SK-N-SH treated with all-trans-retinoic acid at 6 μM for 48 hours (cell line): Measurements from ENCODE around the gene ZNF683.

Experiments
- ATAC-seq: fragments of 200-7000 bp; cut with Tn5 transposase; 3 replicates; pipeline ENCODE4 v1.9.1; 2020; ENCODE audit warnings: mild to moderate bottlenecking, moderate library complexity
- BACH2 ChIP-seq: fragments of 250-450 bp; sonication (Bioruptor Pico); IDR thresholded peaks from 2 replicates; pipeline ENCODE4 v1.9.0; 2021; ENCODE audit warnings: mild to moderate bottlenecking, borderline replicate concordance
- CREB5 ChIP-seq: fragments of 250-450 bp; sonication (Bioruptor Pico); IDR thresholded peaks from 2 replicates; pipeline ENCODE4 v1.5.1; 2020; ENCODE audit warnings: low read depth, mild to moderate bottlenecking, moderate library complexity
- CSDC2 ChIP-seq: fragments of 250-450 bp; sonication (Bioruptor Pico); IDR thresholded peaks from 2 replicates; pipeline ENCODE4 v1.5.0; 2020; ENCODE audit warnings: mild to moderate bottlenecking, moderate library complexity
- CSRNP3 ChIP-seq: fragments of 250-450 bp; sonication (Bioruptor Pico); IDR thresholded peaks from 2 replicates; pipeline ENCODE4 v1.5.1; 2021; ENCODE audit warnings: mild to moderate bottlenecking, moderate library complexity
- ESRRG ChIP-seq: fragments of 250-450 bp; sonication (Bioruptor Pico); IDR thresholded peaks from 2 replicates; pipeline ENCODE4 v1.6.1; 2021; ENCODE audit warnings: mild to moderate bottlenecking
- GLIS3 ChIP-seq: fragments of 250-450 bp; sonication (Bioruptor Pico); IDR thresholded peaks from 2 replicates; pipeline ENCODE4 v1.5.0; 2020; ENCODE audit warnings: mild to moderate bottlenecking, moderate library complexity
- ISL1 ChIP-seq: fragments of 250-450 bp; sonication (Bioruptor Pico); IDR thresholded peaks from 2 replicates; pipeline ENCODE4 v2.1.2; 2022; ENCODE audit warnings: mild to moderate bottlenecking, moderate library complexity
- OSR1 ChIP-seq: fragments of 250-450 bp; sonication (Bioruptor Pico); IDR thresholded peaks from 2 replicates; pipeline ENCODE4 v1.8.0; 2022; ENCODE audit warnings: moderate library complexity, mild to moderate bottlenecking, inconsistent platforms
- PATZ1 ChIP-seq: fragments of 250-450 bp; sonication (Bioruptor Pico); IDR thresholded peaks from 2 replicates; pipeline ENCODE4 v1.8.0; 2020; ENCODE audit warnings: mild to moderate bottlenecking, moderate library complexity, borderline replicate concordance
- POU6F1 ChIP-seq: fragments of 250-450 bp; sonication (Bioruptor Pico); IDR thresholded peaks from 2 replicates; pipeline ENCODE4 v1.8.0; 2021; ENCODE audit warnings: low read depth, mild to moderate bottlenecking, moderate library complexity, borderline replicate concordance
- PPARA ChIP-seq: fragments of 250-450 bp; sonication (Bioruptor Pico); IDR thresholded peaks from 2 replicates; pipeline ENCODE4 v1.5.0; 2020; ENCODE audit warnings: mild to moderate bottlenecking, borderline replicate concordance
- RARB ChIP-seq: fragments of 250-450 bp; sonication (Bioruptor Pico); IDR thresholded peaks from 2 replicates; pipeline ENCODE4 v1.8.0; 2021; ENCODE audit warnings: mild to moderate bottlenecking, moderate library complexity
- SNAI2 ChIP-seq: fragments of 250-450 bp; sonication (Bioruptor Pico); IDR thresholded peaks from 2 replicates; pipeline ENCODE4 v1.5.0; 2020; ENCODE audit warnings: mild to moderate bottlenecking, moderate library complexity
- TCF4 ChIP-seq: fragments of 250-450 bp; sonication (Bioruptor Pico); IDR thresholded peaks from 2 replicates; pipeline ENCODE4 v1.8.0; 2021; ENCODE audit warnings: mild to moderate bottlenecking, moderate library complexity, borderline replicate concordance
- TOX ChIP-seq: fragments of 250-450 bp; sonication (Bioruptor Pico); IDR thresholded peaks from 2 replicates; pipeline ENCODE4 v1.8.0; 2021; ENCODE audit warnings: mild to moderate bottlenecking, moderate library complexity, borderline replicate concordance
- ZC3H10 ChIP-seq: fragments of 250-450 bp; sonication (Bioruptor Pico); IDR thresholded peaks from 2 replicates; pipeline ENCODE4 v1.5.1; 2021; ENCODE audit warnings: mild to moderate bottlenecking, moderate library complexity
- ZFP3 ChIP-seq: fragments of 250-450 bp; sonication (Bioruptor Pico); IDR thresholded peaks from 2 replicates; pipeline ENCODE4 v1.5.0; 2020; ENCODE audit warnings: mild to moderate bottlenecking, moderate library complexity
- ZFP30 ChIP-seq: fragments of 450-650 bp; formaldehyde crosslinking; IDR thresholded peaks from 2 replicates; pipeline ENCODE4 v1.5.0; 2022; ENCODE audit warnings: mild to moderate bottlenecking, moderate library complexity
- ZNF565 ChIP-seq: fragments of 450-650 bp; formaldehyde crosslinking; conservative IDR thresholded peaks from 2 replicates; pipeline ENCODE4 v1.5.0; 2020; ENCODE audit warnings: low read depth, mild to moderate bottlenecking, moderate library complexity
- ZNF70 ChIP-seq: fragments of 450-650 bp; formaldehyde crosslinking; IDR thresholded peaks from 2 replicates; pipeline ENCODE4 v1.5.0; 2020; ENCODE audit warnings: mild to moderate bottlenecking, moderate library complexity
- ZNF8 ChIP-seq: fragments of 450-650 bp; formaldehyde crosslinking; IDR thresholded peaks from 2 replicates; pipeline ENCODE4 v1.5.0; 2020; ENCODE audit warnings: mild to moderate bottlenecking, moderate library complexity

The ZNF683 gene

GRCh38 chr1:26412180-26412840, 39.8 kb upstream of the ZNF683 start (continued):
- TF ChIP-seq ZNF8 (CRISPR knock-in tag) = no peak
- TF ChIP-seq RARB (CRISPR knock-in tag) = no peak
- TF ChIP-seq ZNF70 (CRISPR knock-in tag) = no peak
- no peak for TF ChIP-seq PATZ1 (CRISPR knock-in tag)
- TF ChIP-seq SNAI2 (CRISPR knock-in tag) = no peak
- TF ChIP-seq BACH2 (CRISPR knock-in tag) = no peak
- no peak for TF ChIP-seq TCF4 (CRISPR knock-in tag)
- TF ChIP-seq CSRNP3 (CRISPR knock-in tag) = no peak
- no peak for TF ChIP-seq ZFP3 (CRISPR knock-in tag)

- no peak for ATAC-seq
- no peak for TF ChIP-seq TOX (CRISPR knock-in tag)
- TF ChIP-seq SNAI2 (CRISPR knock-in tag) = no peak
- no peak for TF ChIP-seq ZFP30 (CRISPR knock-in tag)
- TF ChIP-seq TCF4 (CRISPR knock-in tag) = no peak
Observed at GRCh38 chr1:26411624-26412074, 39.1 kb upstream of the ZNF683 start.

GRCh38 chr1:26410706-26411623, 38.4 kb upstream of the ZNF683 start, which contains the start of gene LIN28A:
TSS of gene LIN28A (plus strand) at chr1:26410817. CDS start at chr1:26410892, 75 bp downstream.
- ATAC-seq = no peak
- TF ChIP-seq ZC3H10 (CRISPR knock-in tag) (no peak), OSR1 (CRISPR knock-in tag) (no peak), TOX (CRISPR knock-in tag) (no peak), ZNF565 (CRISPR knock-in tag) (no peak), ZFP30 (CRISPR knock-in tag) (no peak)

- ATAC-seq = no peak
- TF ChIP-seq OSR1 (CRISPR knock-in tag) = no peak
- no peak for TF ChIP-seq ZFP30 (CRISPR knock-in tag)
- no peak for TF ChIP-seq ISL1 (CRISPR knock-in tag)
- no peak for TF ChIP-seq TCF4 (CRISPR knock-in tag)
- TF ChIP-seq CSRNP3 (CRISPR knock-in tag) = no peak
- TF ChIP-seq GLIS3 = no peak
- TF ChIP-seq PPARA (CRISPR knock-in tag) = no peak
Observed at GRCh38 chr1:26409191-26409807, 36.7 kb upstream of the ZNF683 start.

GRCh38 chr1:26408604-26409003, 36.1 kb upstream of the ZNF683 start:
- ATAC-seq = peak; percentile 84
- TF ChIP-seq ISL1 (CRISPR knock-in tag) (peak; percentile 61; the same call in 1 of the 2 replicates), ESRRG (CRISPR knock-in tag) (no peak), TOX (CRISPR knock-in tag) (0 out of 2 replicates have a peak, but pooled peaks have one; percentile 25), CSDC2 (CRISPR knock-in tag) (peak; percentile 97), ZC3H10 (CRISPR knock-in tag) (peak; percentile 59; the same call in 1 of the 2 replicates), GLIS3 (no peak), POU6F1 (CRISPR knock-in tag) (no peak), ZFP3 (CRISPR knock-in tag) (peak; percentile 88), OSR1 (CRISPR knock-in tag) (0 out of 2 replicates have a peak, but pooled peaks have one; percentile 80), RARB (CRISPR knock-in tag) (no peak), CREB5 (CRISPR knock-in tag) (0 out of 2 replicates have a peak, but pooled peaks have one; percentile 41), ZNF70 (CRISPR knock-in tag) (no peak), CSRNP3 (CRISPR knock-in tag) (no peak)
